Measurements from ENCODE around the gene SLC41A2. TPM values are rescaled to one million over a fixed set of nuclear protein-coding genes. Genes with fewer than 3 reads are reported as not detected.

SLC41A2 gene
- polyA plus RNA-seq, 2 of the 4 experiments (the other 2 are of a cell fraction): 14.6 to 14.8 TPM

- FAIRE-seq (no peak), ATAC-seq (no peak), DNase-seq (ENCODE audit: low read depth in 1 of 2, low spot score in 1 of 2) (no peak)
- TF ChIP-seq JUN (IDR thresholded peaks at IDR 0.05) (no peak), RFX5 (IDR thresholded peaks at IDR 0.05) (no peak), EHF (CRISPR knock-in tag; IDR thresholded peaks at IDR 0.05) (0 out of 2 replicates have a peak, but pooled peaks have one; percentile 54)
- H3K4me1 ChIP-seq: peaks cover 48% of the 10 kb centered on the region
- WGBS (ENCODE audit: missing lambda C conversion rate): 38% methylated on average over 13 of the region's 13 CpGs
- H3K4me3 ChIP-seq: peak overlapping the region; percentile 95
- H3K9me3 ChIP-seq: no peaks in the 10 kb centered on the region
- H3K27ac ChIP-seq: peak overlapping the region; percentile 92 to 98
- ChIA-PET CTCF (interaction anchor here (0.6 to 1.6 kb wide), 6 partner anchors 10 to 576 kb away, joined by 3 to 4 read pairs (median 3); partner anchors contain the start of gene NOPCHAP1), POLR2A (interaction anchor here (0.5 kb wide), 1 partner anchor 11 kb away, joined by 4 read pairs; no protein-coding TSS in a partner anchor)
- H3K4me2 ChIP-seq: peak overlapping the region; percentile 80
Measured at GRCh38 chr12:104956870-104957718, 996 bp downstream of the SLC41A2 start.

GRCh38 chr12:104955703-104956102 is 2.4 kb downstream of the SLC41A2 start:
- CTCF ChIA-PET: interaction anchor here (0.9 to 1.3 kb wide), 2 partner anchors 11 to 30 kb away, joined by 3 read pairs; partner anchors contain the start of gene NOPCHAP1
- 99% methylated on average over 2 of the region's 2 CpGs for WGBS (ENCODE audit: missing lambda C conversion rate)

More at GRCh38 chr12:104955703-104956102, 2.4 kb downstream of the SLC41A2 start:
- Histone ChIP-seq H3K9me3 (no peaks in the 10 kb centered on the region), H3K4me1 (peaks cover 61% of the 10 kb centered on the region), H3K4me2 (no peak overlapping the region), H3K27ac (no peak overlapping the region), H3K4me3 (no peak overlapping the region)
- TF ChIP-seq ELK1 (IDR thresholded peaks at IDR 0.05; ENCODE audit: low read depth, low read length) (no peak), PHF8 (IDR thresholded peaks at IDR 0.05; ENCODE audit: borderline replicate concordance, low read depth) (no peak), BCL3 (IDR thresholded peaks at IDR 0.05) (no peak), SREBF2 (IDR thresholded peaks at IDR 0.05) (no peak), JUNB (IDR thresholded peaks at IDR 0.05) (no peak), HOXB13 (CRISPR knock-in tag; IDR thresholded peaks at IDR 0.05; ENCODE audit: low read depth) (no peak), POLR2AphosphoS2 (conservative IDR thresholded peaks at IDR 0.05; ENCODE audit: low read length) (no peak), HDAC2 (IDR thresholded peaks at IDR 0.05) (no peak), NPAS2 (CRISPR knock-in tag; IDR thresholded peaks at IDR 0.05; ENCODE audit: borderline replicate concordance) (no peak), EHF (CRISPR knock-in tag; IDR thresholded peaks at IDR 0.05) (no peak), CBX2 (IDR thresholded peaks at IDR 0.05; ENCODE audit: borderline replicate concordance, low read depth) (no peak), ATOH8 (CRISPR knock-in tag; IDR thresholded peaks at IDR 0.05; ENCODE audit: low read depth) (no peak), ZSCAN20 (CRISPR knock-in tag; IDR thresholded peaks at IDR 0.05) (no peak), REST (IDR thresholded peaks at IDR 0.05) (no peak), TP53 (CRISPR knock-in tag; IDR thresholded peaks at IDR 0.05) (no peak), JUN (IDR thresholded peaks at IDR 0.05) (no peak), HES2 (IDR thresholded peaks at IDR 0.05) (no peak)
- DNase-seq (ENCODE audit: low read depth in 1 of 2, low spot score in 1 of 2): no peak
- POLR2A ChIA-PET: no interaction called here
- no peak for ATAC-seq
- no peak for FAIRE-seq
